HCEC 1CT (cell line): Measurements from ENCODE around the gene TCEA3.
"Not testable (repeated sequence)": the region's sequence is repeated elsewhere in the genome, so short reads cannot be mapped to it uniquely, and the experiment has no call there.

Experiments
- DNase-seq: peaks from one replicate; pipeline ENCODE4 v3.0.0-alpha.2; 2017

TCEA3 gene

DNA sequence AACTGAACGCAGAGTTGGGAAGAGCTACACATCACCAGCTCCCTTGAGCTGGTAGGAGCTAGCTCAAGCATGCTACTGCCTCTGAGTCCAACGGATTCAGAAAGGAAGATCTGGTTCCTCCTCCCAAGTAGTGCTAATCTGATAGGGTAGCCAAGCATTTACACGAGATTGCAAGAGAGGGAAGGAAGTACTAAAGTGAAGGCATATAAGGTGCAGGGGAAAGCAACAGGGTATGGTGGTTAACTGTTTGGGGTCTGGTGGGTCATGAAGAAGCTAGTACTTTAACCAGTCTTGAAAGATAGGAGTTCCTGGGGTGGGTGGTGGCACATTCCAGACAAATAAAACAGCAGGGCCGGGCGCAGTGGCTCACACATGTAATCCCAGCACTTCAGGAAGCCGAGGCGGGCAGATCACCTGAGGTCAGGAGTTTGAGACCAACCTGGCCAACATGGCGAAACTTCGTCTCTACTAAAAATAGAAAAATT lies 34.7 kb downstream of the TCEA3 start:
- DNase-seq = no peak

DNA sequence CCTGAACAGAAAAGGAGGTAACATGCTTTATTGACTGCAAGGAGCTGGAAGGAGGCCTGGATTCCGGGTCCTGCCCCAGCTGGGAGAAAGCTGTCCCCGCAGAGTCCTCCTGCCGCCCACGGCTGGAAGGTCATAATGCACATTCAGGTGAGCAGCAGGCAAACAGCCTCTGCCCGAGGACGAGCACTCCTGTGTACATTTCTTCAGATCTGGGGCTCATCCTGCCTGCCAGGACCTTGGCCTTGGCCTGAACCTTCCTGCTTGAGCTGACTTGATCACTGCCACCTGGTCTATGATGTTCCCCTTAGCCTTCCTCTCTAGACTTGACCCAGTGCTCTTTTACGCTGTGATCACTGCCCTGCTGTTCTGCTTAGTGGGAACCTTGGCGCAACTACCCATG lies 37.1 kb downstream of the TCEA3 start:
- DNase-seq = no peak

DNA sequence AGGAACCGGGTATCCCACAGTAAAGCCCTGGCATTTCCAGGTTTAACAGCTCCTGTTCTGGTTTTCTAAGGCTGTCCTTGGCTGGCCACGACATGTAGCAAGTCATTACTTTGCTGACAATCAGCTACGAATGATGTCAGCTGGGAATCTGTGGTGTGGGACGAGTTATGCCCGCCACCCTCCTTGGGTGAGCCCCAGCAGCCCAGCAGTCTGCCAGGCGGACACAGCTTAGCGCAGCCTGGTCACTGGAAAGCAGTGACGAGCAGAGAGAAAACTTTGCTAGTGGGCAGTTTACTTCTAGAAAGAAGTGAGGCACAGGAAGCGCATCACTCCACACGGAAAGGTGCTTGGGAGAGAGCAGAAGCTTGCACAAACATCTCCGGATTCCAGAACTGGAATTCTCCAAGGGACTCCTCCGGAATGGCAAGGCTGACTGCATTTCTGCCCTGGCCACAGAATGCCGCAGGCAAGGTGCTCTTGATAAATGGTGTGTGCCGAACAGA lies 39.4 kb downstream of the TCEA3 start:
- DNase-seq = no peak

DNA sequence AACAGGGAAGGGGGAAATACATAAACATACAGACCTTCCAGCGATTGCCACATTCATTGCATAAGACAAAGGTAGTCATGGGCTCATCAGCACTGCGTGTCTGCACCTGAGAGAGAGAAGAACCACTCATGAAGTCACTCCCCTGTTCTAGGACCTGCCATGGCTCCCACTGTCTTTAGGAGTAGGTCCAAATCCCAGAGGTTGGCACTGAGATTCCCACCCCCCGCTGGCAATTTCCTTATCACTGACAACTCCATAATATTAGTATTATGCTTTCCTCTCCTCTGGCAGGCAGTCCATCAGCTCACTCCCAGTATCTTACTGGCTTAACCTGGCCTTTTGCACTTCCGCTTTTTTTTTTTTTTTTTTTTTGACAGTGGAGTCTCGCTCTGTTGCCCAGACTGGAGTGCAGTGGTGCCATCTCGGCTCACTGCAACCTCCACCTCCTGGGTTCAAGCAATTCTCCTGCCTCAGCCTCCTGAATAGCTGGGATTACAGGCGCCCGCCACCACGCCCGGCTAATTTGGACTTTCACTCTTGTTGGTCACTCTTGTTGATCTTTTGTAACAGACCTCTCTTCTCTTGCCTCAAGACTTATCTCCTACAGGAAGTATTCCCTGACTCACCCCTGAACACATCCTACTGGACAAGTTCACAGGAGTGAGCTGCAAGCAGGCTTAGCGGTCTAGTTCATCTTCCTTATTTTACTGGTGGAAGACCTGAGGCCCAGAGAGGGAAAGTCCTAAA lies 40.1 kb downstream of the TCEA3 start:
- DNase-seq = peak; percentile 76

DNA sequence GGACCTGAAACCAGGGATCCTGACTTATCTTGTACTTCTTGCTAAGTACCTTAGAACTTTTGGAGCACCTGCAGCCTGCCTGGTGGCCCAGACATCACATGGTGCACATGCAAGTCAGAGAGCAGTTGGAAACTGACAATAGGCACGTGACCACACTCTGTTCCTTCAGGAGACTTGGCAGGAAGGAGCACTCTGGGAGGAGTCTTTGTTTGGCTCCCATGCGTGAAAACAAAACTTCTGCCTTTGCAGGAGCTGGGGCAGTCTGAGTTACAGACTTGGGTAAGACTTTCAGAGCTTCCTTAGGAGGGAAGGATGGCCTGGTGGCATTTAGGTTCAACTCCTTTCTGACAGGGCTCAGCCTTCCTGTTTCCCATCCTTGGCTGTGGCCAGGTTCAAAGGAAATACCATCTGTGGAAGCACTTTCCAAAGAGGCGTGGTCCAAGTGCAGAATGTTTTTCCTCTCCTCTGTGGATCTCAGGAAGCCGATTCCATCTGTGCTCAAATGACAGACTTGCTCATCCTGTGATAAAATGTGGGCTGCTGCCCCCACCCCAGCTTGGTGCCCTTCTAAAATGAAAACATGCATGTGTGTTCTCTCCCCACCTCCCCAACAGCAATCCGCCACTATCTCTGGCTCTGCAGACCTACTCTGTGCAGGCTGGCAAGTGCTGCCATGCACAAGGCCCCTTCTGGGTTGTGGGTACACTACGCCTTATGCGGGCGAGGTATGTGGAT lies 40.8 kb downstream of the TCEA3 start:
- DNase-seq = no peak

DNA sequence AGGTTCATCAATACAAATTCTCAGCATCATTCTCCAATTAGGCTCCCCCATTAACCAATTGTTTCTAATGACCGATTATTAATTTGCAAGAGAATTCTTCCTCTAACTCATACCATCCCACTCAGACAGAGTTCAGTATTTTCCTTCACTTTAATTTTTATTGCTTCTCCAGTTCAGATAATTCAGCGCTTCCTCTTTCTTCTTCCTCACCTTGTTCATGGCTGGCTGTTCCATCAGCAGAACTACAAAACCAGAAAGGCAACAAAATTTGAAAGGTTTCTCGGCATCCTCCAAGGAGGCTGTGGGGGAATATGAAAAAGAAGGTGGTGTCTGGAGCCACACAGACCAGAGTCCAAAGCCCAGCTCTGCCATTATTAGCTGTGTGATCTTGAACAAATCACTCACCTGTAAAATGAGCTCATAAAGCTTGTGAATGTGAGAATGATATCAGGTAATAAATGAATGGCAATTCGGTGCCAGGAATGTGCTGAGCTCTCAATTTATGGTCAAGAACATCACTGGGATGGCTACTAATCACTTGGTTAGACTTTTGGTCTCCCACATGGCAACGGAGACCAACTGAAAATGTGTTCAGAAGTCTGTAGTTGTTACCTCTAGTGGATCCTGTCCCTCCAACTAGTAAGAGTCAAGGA lies 43.2 kb downstream of the TCEA3 start:
- no peak for DNase-seq

DNA sequence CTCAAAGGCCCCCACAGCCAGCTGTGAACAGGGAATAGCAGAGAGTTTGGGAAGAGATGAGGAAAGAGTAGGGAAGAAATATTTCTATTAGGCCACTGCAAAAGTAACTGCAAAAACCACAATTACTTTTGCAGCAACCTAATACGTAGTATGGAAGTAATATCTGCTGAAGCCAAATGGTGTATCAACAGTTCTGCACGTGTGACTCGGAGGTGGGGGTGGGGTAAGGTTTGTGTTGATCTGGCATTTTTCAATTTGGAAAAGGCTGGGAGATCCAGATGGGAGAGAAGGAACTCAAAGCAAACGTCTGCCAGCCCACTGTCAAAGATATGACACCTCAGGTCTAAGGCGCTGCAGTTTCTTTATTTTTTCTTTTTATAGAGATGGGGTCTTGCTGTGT lies 43.8 kb downstream of the TCEA3 start:
- DNase-seq = no peak

DNA sequence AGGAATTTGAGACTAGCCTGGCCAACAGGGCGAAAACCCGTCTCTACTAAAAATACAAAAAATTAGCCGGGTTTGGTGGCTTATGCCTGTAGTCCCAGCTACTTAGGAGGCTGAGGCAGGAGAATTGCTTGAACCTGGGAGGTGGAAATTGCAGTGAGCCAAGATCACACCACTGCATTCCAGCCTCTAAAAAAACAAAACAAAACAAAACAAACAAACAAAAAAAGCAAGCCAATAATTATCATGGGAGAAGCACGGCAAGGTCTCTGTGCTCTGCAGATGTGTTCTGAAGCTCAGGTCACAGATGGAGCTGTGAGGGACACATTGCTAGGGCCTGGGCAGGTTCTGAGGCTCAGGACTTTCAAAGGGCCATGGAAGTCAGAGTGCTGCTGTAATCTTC lies 44.3 kb downstream of the TCEA3 start:
- DNase-seq = not testable (repeated sequence)

DNA sequence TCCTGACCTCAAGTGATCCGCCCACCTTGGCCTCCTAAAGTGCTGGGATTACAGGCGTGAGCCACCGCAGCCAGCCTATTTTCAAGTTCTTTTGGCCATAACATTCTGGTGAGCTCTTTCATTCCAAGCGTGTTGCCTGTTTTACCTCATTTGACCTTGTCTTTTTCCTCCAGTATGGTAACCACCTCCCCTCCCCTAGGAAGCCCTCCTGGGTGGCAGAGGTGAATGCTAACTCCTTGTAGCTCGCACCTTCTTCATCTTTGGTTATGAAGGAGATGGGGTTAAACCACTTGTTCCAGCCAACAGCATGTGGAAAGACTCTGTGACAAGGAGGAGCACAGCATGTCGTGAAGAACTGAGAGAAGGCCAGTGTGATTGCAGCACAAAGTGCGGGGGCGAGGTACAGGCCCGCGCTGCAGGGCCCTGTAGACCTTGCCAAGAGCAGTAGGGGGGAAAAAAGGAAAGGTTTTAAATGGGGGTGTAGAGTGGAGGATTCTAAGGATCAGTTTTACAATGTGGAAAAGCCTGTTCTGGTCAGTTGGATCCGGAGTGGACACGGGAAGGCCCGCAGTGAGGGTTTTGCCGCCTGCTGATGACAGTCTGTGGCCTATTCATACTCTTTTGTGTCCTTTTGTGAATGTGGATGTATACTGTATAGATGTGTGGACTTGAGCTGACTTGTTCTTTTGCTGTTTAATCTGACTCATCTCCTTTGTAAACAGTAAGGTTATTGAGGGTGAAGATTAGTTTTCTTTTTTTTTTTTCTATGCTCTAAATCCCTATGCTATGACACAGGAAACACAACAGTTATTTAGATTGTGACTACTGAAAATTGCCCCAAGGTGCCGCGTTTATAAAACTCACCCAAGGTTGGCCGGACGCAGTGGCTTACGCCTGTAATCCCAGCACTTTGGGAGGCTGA lies 47.4 kb downstream of the TCEA3 start:
- DNase-seq = peak; percentile 96

DNA sequence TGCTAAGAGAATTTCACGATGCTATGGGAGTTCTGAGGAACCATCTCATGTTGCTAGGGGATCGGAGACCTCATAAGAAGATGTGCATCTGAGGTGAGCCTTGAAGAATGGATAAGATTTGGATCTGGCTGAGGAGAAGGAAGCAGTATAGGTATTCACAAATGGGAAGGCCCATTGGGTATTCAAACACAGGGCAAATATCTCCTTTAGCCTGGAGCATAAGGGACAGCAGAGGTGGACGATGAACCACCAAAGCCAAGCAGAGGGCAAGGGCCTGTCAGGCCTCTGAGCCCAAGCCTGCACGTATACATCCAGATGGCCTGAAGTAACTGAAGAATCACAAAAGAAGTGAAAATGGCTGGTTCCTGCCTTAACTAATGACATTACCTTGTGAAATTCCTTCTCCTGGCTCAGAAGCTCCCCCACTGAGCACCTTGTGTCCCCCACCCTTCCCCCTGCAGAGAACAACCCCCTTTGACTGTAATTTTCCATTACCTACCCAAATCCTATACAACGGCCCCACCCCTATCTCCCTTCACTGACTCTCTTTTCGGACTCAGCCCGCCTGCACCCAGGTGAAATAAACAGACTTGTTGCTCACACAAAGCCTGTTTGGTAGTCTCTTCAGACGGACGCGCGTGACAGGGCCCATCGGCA lies 50.3 kb downstream of the TCEA3 start:
- not testable (repeated sequence) for DNase-seq

DNA sequence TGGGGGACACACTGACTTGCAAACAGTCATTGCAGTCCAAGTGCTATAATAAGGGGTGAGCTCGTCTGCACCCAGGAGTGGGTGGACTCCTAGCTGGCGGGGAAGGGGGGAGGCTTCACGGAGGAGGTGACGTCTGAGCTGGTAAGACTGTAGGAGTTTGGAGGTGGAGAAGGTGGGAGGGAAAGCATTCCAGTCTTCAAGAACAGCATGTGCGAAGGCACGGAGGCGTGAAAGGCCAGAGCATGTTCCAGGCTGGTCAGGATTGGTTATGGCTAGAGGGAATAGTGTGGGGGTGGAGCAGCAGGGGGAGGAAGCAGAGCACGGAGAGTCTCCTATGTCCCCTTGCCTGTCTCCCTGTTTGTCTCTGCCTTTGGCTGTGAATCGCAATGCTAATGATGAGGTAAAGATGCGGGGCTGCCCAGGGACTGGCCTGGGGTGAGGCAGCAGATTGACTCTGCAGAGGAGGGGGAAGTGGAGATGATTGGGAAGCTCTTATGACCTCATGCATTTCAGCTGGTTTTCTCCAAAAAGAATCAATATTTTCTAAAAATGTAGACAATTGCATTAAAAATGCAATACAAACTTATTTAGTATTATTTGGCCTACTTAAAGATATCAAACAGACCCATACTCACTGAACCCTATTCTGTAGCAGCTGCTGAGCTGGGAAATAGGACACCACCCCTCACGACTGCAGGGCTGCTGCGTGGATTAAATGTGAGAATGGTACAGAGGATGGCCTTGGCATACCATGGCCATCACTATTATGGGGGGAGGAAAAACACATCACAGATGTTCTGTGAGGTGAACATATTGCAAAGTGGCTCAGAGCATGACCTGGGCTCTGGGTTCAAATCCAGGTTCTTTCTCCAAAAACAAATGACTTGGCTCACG lies 52.3 kb downstream of the TCEA3 start:
- DNase-seq = no peak

DNA sequence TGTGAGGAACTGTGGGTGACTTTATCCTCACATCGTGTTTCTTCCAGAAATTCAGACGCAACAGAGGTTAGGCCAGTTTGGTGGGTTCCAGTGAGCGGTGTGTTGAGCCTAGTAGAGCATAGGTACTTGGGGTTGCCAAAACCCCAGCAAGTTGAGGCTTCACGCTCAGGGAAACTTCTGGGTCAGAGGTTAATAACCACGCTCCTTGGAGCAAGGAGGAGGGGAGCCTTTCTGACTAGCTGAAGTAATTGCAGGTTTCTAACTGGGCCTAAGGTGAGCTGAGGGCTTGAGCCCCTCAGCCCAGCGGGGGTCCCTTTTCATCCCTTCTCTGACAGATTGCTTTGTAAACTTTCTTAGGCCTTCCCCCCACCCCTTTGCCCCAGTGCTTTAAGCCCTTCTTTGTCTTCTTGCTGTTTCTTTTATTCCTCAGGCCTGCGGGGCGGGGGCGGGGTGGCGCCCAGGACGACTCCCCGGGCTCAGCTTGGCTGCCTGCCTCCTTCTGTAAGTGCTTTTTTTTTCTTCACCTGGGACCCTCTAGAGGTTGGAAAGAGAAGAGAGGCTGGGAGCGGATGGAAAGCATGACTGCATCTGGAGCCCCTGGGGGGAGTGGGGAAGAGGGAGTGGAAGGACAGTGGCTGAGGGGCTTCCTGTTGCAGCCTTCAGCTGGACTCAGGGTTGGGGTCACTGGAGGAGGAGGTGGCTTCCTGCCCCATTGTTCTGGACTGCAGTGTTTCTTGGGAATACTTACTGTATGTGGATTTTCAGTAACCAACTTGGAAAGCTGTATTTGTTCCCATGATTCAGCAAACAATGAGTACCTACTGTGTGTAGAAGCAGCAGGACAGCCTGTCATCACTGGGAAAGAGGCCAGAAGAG lies 53.6 kb downstream of the TCEA3 start:
- DNase-seq = no peak

DNA sequence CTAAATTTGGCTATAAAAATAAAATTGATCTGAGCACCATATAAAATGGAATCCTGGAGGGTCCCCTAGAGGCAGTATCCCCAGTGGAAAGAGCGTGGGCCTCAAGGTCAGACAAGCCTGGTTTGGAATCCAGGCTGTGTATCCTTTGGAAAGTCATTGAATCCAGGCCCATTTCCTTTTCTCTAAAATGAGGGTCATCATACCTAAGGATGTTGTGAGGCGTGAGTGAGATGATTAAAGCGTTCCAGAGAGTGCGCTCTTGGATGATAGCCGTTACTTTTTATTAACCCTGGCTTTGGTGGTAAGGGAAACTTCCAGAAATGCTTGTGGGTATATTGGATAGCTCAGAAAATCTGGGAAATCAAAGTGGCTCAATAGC lies 54.2 kb downstream of the TCEA3 start:
- DNase-seq = no peak

DNA sequence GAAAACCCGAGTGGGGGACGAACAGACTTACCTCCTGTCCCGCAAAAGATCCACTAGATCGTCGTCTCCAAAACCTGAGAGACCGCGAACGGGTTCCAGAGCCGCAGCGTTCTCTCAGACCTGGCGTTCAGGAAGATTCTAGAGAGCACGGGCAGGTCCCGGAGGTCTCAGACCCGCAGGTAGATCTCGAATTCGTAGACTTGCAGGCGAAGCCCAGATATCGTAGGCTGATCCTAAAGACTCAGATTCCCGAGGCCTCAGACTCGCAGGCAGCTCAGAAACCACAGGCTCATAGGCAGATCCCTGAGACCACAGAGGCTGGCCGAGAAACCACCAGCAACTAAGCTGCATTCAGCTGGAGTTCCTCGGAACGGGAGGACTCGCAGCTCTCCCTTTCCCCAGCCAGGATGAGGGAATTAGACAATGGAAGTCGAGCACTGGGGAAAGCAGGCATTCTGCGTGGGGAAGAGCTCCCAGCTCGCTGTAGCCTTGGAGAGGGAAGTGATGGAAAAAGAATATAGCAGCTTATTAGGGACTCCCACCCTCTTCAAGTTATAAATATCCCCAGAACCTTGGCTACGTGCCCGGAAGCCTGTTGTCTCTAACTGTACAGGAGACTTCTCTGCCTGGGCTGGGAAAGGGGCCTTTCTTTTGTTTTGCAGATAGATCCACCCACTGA lies 55.1 kb downstream of the TCEA3 start, which contains the start of gene ZNF436:
ZNF436 (minus strand) TSS at position 502 of the 679 bp plus-strand sequence. CDS start 1,831 bp downstream, outside the sequence.
- DNase-seq = peak; percentile 68

DNA sequence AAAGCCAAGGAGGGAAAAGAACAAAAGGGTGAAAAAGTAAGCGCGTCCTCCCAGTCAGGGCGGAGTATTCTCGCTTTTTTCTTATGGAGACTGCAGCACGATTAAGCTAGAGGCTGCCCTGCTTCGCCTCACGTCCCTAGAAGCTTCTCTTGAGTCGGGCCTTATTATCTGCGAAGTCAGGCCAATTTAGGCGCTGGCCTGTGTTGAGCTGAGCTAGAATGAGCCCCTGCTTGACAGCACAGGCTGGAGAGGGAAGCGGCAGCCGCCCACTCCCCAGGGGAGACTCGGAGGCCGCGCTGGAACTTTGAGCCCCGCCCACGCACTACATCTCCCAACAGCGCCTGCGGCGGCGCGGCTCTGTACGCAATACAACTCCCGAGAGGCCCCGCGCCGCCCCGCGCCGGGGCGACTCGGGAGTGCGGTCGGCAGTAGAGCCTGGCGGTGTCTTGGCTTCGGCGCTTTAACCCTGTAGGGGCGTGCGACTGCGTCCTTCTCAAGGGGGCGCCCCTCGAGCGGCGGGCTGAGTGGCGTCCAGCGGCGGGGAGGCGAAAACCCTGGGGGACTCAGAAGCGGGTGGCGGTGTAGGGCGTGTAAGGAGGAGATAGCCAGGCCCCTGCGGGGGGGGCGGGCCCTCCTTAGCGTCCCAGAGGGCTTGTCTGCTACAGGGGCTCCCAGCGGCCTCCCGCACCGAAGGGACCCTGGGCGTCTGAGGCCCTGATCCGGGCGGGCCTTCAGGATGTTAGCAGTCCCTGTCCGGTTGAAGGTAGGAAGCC lies 55.8 kb downstream of the TCEA3 start:
- peak; percentile 89 for DNase-seq

DNA sequence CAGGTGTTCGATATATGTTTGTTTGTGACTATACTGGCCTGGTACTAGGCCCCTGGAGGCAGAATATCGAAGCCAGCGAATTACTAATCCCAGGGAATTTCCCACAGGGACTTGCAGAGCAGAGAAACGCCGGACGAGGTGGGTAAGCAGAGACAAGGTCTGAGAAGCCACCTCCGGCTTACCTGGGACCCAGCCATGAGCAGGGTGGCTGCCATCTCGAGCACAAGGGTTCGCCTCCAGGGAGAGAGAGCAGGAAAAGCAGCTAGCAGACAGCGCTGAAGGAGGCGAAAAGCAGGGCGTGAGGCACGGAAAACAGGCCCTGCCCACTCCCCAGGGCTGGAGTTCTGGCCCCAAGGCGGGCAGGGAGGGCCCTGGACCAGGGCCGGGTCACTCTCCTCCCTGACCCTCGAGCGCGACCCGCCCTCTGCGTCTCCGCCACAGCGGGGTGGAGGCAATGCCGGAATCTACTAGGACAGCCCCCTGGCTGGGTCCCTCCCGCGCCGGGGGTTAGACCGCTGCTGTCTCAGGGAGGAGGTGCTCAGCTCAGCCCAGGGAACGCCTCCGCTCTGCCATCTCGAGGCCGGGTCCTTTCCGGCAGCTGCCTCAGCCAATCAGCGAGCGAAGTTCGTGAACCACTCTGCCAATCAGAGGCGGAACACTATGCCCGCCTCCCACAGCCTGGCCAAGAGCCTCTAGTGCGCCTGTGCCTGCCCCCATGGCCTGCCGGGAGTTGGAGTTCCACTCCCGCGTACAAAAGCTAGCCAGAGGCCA lies 56.6 kb downstream of the TCEA3 start:
- peak; percentile 99 for DNase-seq

DNA sequence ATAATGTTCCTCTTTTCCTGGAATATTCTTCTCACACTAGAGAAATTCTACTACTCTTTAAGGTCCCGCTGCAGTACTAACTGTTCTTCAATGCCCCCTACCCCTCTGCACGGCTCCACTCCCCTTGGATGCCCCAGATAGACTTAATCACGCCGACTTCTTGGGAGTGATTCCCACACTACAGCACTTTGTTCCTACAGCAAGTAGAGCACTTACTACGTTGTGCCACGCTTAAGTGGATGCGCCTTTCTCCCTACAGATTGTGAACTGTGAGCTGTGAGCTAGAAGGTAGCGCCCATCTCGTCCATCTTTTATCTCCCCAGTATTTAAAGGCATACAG lies 57.1 kb downstream of the TCEA3 start:
- no peak for DNase-seq

DNA sequence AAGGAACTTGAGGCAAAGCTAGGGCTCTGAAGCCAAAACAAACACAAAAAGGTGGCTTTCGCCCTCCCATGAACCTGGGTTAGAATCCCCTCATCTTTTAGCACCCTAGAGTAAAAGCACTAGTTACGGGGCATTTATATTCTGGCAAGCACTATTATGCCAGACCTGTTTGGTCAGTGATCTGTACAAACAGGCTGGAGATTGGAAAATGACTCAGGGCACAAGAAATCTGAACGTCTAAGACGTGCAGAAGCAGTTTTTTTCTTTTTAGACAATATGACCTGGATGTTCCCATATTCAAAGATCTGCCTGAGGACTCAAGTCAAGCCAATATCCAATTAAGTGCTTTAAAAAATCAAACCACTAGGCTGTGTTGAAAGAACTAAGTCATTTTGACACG lies 58.0 kb downstream of the TCEA3 start:
- DNase-seq = no peak
